Caco-2 (cell line): Measurements from ENCODE around the gene VOPP1. TPM values are rescaled to one million over a fixed set of nuclear protein-coding genes. Genes with fewer than 3 reads are reported as not detected.

Experiments
- BruUV-seq: library from RNA; stranded (reverse); fragments of 400-500 nt; replicated peaks from 2 replicates; lab custom pipeline; 2021; lab: Mats Ljungman, UMichigan
- CTCF ChIA-PET: fragments of 300-600 bp; sonication (Branson Sonifier 250); formaldehyde crosslinking; loops from one replicate; lab custom pipeline; 2022; ENCODE audit warnings: antibody characterized with exemption; lab: Charles Lee
- POLR2A ChIA-PET: fragments of 300-600 bp; sonication (Branson Sonifier 250); formaldehyde crosslinking; loops from one replicate; lab custom pipeline; 2022; ENCODE audit warnings: antibody characterized with exemption; lab: Charles Lee
- DNase-seq, 2 experiments: peaks; one replicate each; pipeline versions ENCODE4 v3.0.0 to v3.0.0-alpha.2; 2020 to 2022
- H3K27me3 ChIP-seq: replicated peaks from 2 replicates; pipeline ENCODE4 v1.6.0; 2011; ENCODE audit warnings: low read length; ENCODE audit not compliant: control insufficient read depth, insufficient read depth
- H3K36me3 ChIP-seq: 2 replicates; pipeline ENCODE4 v1.5.1; 2011; ENCODE audit warnings: low read length; ENCODE audit not compliant: control insufficient read depth, insufficient read depth
- H3K4me1 ChIP-seq: fragments of 250-450 bp; sonication (Bioruptor Pico); 2 replicates; pipeline ENCODE4 v1.5.1; 2020; ENCODE audit warnings: mild to moderate bottlenecking
- H3K4me3 ChIP-seq: 2 replicates; pipeline ENCODE4 v1.5.1; 2011; ENCODE audit warnings: low read depth, mild to moderate bottlenecking, control low read depth, low read length
- H3K9me3 ChIP-seq: fragments of 250-450 bp; sonication (Bioruptor Pico); 2 replicates; pipeline ENCODE4 v1.5.1; 2020; ENCODE audit warnings: mild to moderate bottlenecking, moderate library complexity
- H3K27ac Mint-ChIP-seq: one replicate; pipeline ENCODE4 v1.8.0; 2022; ENCODE audit warnings: mixed read lengths; ENCODE audit not compliant: unreplicated experiment
- H3K27me3 Mint-ChIP-seq: one replicate; pipeline ENCODE4 v1.8.0; 2022; ENCODE audit warnings: mixed read lengths; ENCODE audit not compliant: insufficient read depth, unreplicated experiment
- H3K36me3 Mint-ChIP-seq: one replicate; pipeline ENCODE4 v1.8.0; 2022; ENCODE audit warnings: mild to moderate bottlenecking, mixed read lengths; ENCODE audit not compliant: insufficient read depth, unreplicated experiment
- H3K4me1 Mint-ChIP-seq: one replicate; pipeline ENCODE4 v1.8.0; 2022; ENCODE audit warnings: low read depth, mixed read lengths; ENCODE audit not compliant: unreplicated experiment
- H3K4me3 Mint-ChIP-seq: one replicate; pipeline ENCODE4 v1.8.0; 2022; ENCODE audit warnings: mild to moderate bottlenecking, moderate library complexity, mixed read lengths; ENCODE audit not compliant: unreplicated experiment
- H3K9me3 Mint-ChIP-seq: one replicate; pipeline ENCODE4 v1.8.0; 2022; ENCODE audit warnings: mixed read lengths; ENCODE audit not compliant: unreplicated experiment
- intact Hi-C: fragments of 100-400 bp; cut with micrococcal nuclease; formaldehyde crosslinking; loops from one replicate; pipeline ENCODE4 v1.10.0; 2022; ENCODE audit not compliant: unreplicated experiment
- total RNA-seq: library from RNA; stranded (reverse); gene quantifications from 2 replicates; pipeline ENCODE4 v1.2.3, GENCODE V29; 2022
- TF ChIP-seq, protein P1 (sequence below), 2 experiments: fragments of 200-600 bp in 1 of 2; IDR thresholded peaks; 1 replicate in 1 of 2; 2 replicates in 1 of 2; pipeline versions ENCODE4 v1.5.1 to v1.8.0; 2011 to 2022; ENCODE audit warnings: antibody characterized with exemption in 1 of 2, control low read depth in 1 of 2, inconsistent platforms in 1 of 2, low read depth in 1 of 2, low read length in 1 of 2, mild to moderate bottlenecking in 1 of 2, moderate library complexity in 1 of 2; ENCODE audit not compliant: insufficient read depth in 1 of 2, severe bottlenecking in 1 of 2, unreplicated experiment in 1 of 2

Gene VOPP1
- total RNA-seq, 1 experiment from 2014 or later, result 46.8 TPM

DNA sequence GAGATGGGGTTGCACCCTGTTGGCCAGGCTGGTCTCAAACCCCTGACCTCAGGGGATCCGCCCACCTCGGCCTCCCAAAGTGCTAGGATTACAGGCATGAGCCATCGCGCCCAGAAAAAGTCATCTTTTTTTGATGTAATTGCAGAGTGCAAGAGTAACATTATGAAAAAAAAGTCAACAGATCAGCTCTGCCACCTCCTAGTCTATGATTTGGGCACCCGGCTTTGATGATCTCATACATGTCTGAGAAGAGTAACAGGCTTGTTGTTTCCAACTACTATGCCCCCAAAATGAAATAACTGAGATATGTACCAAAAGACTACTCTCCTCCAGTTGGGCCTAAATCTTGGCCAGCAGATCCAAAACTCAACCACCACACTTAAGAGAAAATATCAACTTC is 40.8 kb downstream of the VOPP1 start:
- POLR2A ChIA-PET, result no interaction called here
- Histone ChIP-seq H3K27me3 (no peaks in the 10 kb centered on the region), H3K36me3 (no peaks in the 10 kb centered on the region), H3K4me3 (no peak overlapping the region), H3K9me3 (no peaks in the 10 kb centered on the region), H3K4me1 (peaks cover 12% of the 10 kb centered on the region)
- CTCF ChIA-PET, result no interaction called here
- DNase-seq, result no peak
- Mint-ChIP-seq H3K27ac (no peak overlapping the region), H3K4me3 (no peak overlapping the region), H3K36me3 (no peaks in the 10 kb centered on the region), H3K4me1 (peaks cover 12% of the 10 kb centered on the region), H3K27me3 (no peaks in the 10 kb centered on the region), H3K9me3 (no peaks in the 10 kb centered on the region)
- intact Hi-C loops, result no loop called here
- TF ChIP-seq, protein P1, sequence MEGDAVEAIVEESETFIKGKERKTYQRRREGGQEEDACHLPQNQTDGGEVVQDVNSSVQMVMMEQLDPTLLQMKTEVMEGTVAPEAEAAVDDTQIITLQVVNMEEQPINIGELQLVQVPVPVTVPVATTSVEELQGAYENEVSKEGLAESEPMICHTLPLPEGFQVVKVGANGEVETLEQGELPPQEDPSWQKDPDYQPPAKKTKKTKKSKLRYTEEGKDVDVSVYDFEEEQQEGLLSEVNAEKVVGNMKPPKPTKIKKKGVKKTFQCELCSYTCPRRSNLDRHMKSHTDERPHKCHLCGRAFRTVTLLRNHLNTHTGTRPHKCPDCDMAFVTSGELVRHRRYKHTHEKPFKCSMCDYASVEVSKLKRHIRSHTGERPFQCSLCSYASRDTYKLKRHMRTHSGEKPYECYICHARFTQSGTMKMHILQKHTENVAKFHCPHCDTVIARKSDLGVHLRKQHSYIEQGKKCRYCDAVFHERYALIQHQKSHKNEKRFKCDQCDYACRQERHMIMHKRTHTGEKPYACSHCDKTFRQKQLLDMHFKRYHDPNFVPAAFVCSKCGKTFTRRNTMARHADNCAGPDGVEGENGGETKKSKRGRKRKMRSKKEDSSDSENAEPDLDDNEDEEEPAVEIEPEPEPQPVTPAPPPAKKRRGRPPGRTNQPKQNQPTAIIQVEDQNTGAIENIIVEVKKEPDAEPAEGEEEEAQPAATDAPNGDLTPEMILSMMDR (IDR thresholded peaks at IDR 0.05; ENCODE audit: insufficient read depth in 1 of 2, low read depth in 1 of 2, low read length in 1 of 2, severe bottlenecking in 1 of 2, unreplicated experiment in 1 of 2), result no peak
- no TSS peak for BruUV-seq

DNA sequence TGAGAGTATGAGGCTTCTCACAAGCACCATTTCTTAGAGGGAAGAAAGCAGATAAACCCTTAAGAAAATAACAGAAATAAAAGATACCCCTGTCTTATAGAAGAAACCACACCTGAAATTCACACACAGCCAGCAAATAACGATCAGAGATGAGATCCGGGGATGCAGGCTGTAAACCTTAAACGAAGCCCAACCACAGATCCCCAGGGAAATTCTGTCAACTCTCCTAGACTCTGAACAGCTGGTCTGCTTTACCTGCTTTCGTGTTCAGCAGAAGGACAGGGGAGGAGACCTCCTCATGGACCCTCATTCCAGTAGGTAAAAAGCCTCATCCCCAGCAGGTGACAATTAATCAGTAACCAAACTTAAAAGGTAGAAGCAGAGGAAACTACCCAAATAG is 45.0 kb downstream of the VOPP1 start:
- Mint-ChIP-seq H3K9me3 (no peaks in the 10 kb centered on the region), H3K27ac (no peak overlapping the region), H3K27me3 (no peaks in the 10 kb centered on the region), H3K36me3 (no peaks in the 10 kb centered on the region), H3K4me3 (no peak overlapping the region), H3K4me1 (no peaks in the 10 kb centered on the region)
- intact Hi-C loops, result no loop called here
- ChIA-PET CTCF (no interaction called here), POLR2A (no interaction called here)
- H3K36me3 ChIP-seq, result no peaks in the 10 kb centered on the region
- H3K9me3 ChIP-seq, result no peaks in the 10 kb centered on the region
- no peaks in the 10 kb centered on the region for H3K27me3 ChIP-seq
- H3K4me3 ChIP-seq, result no peak overlapping the region
- DNase-seq, result no peak
- TF ChIP-seq, protein P1 (IDR thresholded peaks at IDR 0.05; ENCODE audit: insufficient read depth in 1 of 2, low read depth in 1 of 2, low read length in 1 of 2, severe bottlenecking in 1 of 2, unreplicated experiment in 1 of 2), result no peak
- peaks cover 4% of the 10 kb centered on the region; the same call in 1 of the 2 replicates for H3K4me1 ChIP-seq
- BruUV-seq, result no TSS peak

- H3K36me3 Mint-ChIP-seq, result no peaks in the 10 kb centered on the region
- Histone ChIP-seq H3K4me3 (no peak overlapping the region), H3K9me3 (no peaks in the 10 kb centered on the region), H3K27me3 (no peaks in the 10 kb centered on the region), H3K4me1 (peaks cover 4% of the 10 kb centered on the region; the same call in 1 of the 2 replicates), H3K36me3 (no peaks in the 10 kb centered on the region)
- intact Hi-C loops, result no loop called here
- H3K4me1 Mint-ChIP-seq, result no peaks in the 10 kb centered on the region
- H3K27me3 Mint-ChIP-seq, result no peaks in the 10 kb centered on the region
- ChIA-PET CTCF (no interaction called here), POLR2A (no interaction called here)
- TF ChIP-seq, protein P1 (IDR thresholded peaks at IDR 0.05; ENCODE audit: insufficient read depth in 1 of 2, low read depth in 1 of 2, low read length in 1 of 2, severe bottlenecking in 1 of 2, unreplicated experiment in 1 of 2), result no peak
- BruUV-seq, result no TSS peak
- H3K4me3 Mint-ChIP-seq, result no peak overlapping the region
- no peaks in the 10 kb centered on the region for H3K9me3 Mint-ChIP-seq
- H3K27ac Mint-ChIP-seq, result no peak overlapping the region
- no peak for DNase-seq
Observed at GRCh38 chr7:55526770-55527169, 45.5 kb downstream of the VOPP1 start.
